Stimulated activated CD8-positive, alpha-beta memory T cell treated with anti-CD3 and anti-CD28 coated beads, Interleukin-7, amount 100 ng/mL, for 4 hours (primary cell): ENCODE results near the gene CCL22.
"Not testable (repeated sequence)": the region's sequence is repeated elsewhere in the genome, so short reads cannot be mapped to it uniquely, and the experiment has no call there.

Experiments used
- DNase-seq, 2 donors: peaks; one replicate each; pipeline ENCODE4 v3.0.0-alpha.2; 2020; ENCODE audit warnings: low read depth in 2 of 2

CCL22 gene, protein sequence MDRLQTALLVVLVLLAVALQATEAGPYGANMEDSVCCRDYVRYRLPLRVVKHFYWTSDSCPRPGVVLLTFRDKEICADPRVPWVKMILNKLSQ

GRCh38 chr16:57358527-57359095, at the start of gene CCL22:
Gene CCL22 (plus strand): TSS chr16:57358783. CDS start chr16:57358817, 34 bp downstream.
- DNase-seq: no peak

DNA sequence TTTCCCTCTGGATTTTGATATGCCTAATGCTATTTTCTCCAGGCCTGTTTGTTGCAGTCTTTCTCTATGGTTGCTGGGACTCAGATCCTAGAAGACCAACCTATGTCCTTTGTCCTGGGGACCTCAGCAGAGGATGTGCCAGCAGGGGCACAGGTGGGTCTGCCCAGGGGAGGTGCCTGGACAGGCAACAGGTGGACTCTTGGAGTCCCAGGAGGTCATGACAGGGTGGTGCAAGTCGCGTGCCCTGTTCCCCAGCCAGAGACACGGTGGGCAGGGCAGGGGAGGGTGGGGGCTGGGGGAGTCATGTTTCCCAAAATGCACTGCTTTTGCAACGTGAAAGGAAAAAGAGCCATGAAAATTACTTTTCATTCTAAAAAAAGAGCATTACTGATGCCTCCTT, 47.8 kb upstream of the CCL22 start:
- no peak for DNase-seq

DNA sequence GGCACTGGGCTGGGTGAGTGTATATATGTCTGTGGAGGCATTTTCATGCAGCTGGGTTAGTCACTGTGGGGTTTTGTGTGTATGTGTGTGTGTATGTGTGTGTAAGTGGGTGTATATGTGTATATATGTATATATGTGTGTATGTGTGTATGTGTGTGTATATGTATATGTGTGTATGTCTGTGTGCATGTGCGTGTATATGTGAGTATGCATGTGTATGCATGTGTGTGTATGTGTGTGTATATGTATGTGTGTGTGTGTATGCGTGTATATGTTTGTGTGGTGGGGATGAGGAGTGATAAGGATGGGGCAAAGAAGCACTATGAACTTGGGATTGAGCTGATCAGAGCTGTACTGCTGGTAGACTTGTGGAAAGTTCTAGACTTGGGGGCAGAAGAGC, 45.1 kb upstream of the CCL22 start:
- DNase-seq: no peak

DNA sequence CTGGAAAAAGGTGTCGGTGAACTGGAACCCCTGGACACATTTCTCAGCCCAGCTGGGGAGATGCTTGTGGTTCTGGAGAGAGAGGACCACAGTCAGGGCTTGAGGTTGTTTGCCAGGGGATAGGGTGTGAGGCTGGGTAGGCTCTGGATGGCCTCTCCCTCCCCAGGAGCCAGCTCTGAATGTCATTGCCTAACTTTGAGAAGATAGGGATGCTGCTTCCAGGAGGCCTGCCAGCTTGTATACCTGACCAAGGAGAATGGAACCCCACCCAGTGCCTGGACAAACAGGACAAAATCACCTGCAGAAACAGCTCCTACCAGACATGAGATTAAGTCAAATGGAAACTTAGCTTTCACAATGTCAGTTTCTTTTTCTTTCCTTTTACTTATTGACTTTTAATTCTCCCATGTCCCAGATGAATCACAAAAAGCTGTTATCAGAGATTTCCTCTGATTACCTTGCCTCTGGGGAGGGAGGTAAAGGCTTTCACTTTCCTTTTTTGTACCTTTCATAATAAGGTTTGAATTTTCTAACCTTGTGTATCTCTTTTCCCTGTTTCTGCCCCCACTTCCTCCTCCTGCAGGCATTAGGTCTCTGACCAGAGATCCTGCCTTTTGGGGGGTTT, 44.3 kb upstream of the CCL22 start:
- DNase-seq: no peak

- DNase-seq: no peak
Measured at GRCh38 chr16:57315416-57315815, 43.2 kb upstream of the CCL22 start.

- DNase-seq: no peak
Measured at GRCh38 chr16:57316390-57317017, 42.1 kb upstream of the CCL22 start.

- no peak for DNase-seq
Measured at GRCh38 chr16:57318240-57318970, 40.2 kb upstream of the CCL22 start.

DNA sequence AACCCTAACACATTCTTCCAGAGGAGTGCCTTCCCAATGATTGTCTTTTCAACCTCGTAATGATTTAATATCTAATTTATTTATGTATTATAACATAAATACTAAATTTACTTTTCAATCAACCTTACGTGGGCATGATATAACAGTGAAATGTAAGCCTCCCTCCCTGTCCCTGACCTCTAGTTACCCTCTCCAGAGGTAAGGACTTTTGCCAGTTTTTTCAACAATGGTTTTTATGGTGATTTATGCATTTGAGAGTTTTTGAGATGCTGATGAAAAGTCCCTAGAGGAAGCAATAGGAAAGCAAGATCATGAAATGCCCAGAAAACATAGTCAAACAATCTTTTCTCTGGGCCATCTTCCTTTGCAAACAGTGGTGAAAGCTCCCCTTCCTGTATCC, 38.9 kb upstream of the CCL22 start:
- no peak for DNase-seq

- DNase-seq: no peak
Measured at GRCh38 chr16:57324749-57325148, 33.8 kb upstream of the CCL22 start.

- DNase-seq: no peak
Measured at GRCh38 chr16:57325458-57325857, 33.1 kb upstream of the CCL22 start.

- no peak for DNase-seq
Measured at GRCh38 chr16:57329718-57330327, 28.8 kb upstream of the CCL22 start.

GRCh38 chr16:57331355-57331754, 27.2 kb upstream of the CCL22 start:
- DNase-seq: no peak

DNA sequence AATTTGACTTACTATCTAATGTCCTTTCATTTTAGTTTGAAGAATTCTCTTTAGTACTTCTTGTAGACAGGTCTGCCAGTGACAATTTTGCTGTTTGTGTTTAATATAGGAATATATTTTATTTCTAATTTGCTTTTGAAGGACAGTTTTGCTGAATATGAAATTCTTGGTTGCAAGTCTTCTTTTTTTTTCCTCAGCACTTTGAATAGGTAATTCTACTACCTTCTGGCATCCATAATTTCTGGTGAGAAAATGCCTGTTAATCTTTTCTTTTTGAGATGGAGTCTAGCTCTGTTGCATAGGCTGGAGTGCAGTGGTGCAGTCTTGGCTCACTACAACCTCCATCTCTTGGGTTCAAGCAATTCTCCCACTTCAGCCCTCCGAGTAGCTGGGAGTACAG, 25.2 kb upstream of the CCL22 start:
- no peak for DNase-seq

DNA sequence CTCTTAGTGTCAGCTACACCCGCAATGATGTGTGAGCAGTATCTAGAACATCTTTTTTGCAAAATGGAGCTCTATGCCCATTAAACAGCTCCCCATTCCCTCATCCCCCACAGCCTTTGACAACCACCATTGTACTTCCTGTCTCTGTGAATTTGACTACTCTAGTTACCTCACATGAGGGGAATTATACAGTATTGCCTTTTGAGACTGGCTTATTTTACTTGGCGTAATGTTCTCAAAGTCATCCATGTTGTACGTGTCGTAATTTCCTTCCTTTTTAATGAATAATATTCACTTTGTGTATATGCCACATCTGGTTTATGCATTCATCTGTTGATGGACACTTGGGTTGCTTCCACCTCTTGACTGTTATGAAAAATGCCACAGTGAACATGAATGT, 23.2 kb upstream of the CCL22 start:
- DNase-seq: no peak

GRCh38 chr16:57341062-57341440, 17.5 kb upstream of the CCL22 start:
- DNase-seq: no peak

GRCh38 chr16:57341441-57342303, 16.9 kb upstream of the CCL22 start:
- no peak for DNase-seq

DNA sequence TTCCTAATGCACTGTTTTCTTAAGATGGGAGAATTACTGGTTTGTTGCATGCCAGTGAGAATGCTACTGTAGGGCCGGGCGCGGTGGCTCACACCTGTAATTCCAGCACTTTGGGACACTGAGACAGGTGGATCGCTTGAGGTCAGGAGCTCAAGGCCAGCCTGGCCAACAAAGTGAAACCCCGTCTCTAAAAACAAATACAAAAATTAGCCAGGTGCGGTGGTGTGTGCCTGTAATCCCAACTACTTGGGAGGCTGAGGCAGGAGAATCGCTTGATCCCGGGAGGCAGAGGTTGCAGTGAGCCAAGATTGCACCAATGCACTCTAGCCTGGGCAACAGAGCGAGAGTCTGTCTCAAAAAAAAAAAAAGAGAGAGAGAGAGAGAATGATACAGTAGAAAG, 16.0 kb upstream of the CCL22 start:
- not testable (repeated sequence) for DNase-seq

DNA sequence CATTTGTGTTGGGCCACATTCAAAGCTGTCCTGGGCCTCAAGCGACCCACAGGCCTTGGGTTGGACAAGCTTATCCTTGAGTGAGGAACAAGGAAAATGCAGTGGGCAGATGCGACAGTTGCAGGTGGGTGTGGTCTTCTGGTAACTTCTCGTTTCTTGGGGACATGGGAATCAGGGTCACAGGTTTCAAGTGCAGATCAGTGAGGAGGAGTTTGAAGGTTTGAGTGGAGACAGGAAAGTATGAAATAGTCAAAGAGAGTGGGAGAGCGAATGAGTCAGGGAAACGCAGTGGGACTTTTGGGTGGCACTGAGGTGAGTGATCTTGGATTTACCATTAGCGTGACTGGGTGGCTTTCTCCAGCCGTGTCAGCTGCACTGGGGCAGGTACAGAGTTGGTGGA, 15.4 kb upstream of the CCL22 start:
- DNase-seq: no peak

DNA sequence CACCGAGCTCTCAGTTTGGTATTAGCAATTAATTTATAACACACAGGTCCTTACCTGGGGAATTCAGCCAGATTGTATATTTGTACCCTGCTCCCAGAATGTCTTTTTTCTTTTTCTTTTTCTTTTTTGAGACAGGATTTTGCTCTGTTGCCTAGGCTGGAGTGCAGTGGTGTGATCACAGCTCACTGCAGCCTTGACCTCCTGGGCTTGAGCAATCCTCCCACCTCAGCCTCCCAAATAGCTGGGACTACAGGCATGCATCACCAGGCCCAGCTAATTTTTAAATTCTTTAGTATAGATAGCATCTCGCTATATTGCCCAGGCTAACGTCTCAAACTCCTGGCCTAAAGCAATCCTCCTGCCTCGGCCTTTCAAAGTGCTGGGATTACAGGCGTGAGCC, 14.5 kb upstream of the CCL22 start:
- DNase-seq: not testable (repeated sequence)

DNA sequence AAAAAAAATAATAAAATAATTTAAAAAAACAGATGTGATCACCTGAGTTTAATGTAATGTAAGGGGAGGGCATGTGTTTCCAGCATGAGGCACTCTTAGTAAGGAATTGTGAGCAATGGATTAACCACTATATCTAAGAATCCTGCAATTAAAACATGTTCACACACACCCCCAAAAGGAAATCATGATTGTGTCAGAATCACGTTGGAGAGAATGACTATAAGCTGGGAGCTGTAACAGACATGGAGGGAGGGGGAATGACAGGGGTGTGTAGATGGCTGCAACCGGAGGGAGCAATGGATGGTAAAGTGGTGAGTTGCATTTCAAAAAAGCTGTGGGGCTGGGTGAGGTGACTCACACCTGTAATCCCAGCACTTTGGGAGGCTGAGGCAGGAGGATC, 13.6 kb upstream of the CCL22 start:
- DNase-seq: no peak

DNA sequence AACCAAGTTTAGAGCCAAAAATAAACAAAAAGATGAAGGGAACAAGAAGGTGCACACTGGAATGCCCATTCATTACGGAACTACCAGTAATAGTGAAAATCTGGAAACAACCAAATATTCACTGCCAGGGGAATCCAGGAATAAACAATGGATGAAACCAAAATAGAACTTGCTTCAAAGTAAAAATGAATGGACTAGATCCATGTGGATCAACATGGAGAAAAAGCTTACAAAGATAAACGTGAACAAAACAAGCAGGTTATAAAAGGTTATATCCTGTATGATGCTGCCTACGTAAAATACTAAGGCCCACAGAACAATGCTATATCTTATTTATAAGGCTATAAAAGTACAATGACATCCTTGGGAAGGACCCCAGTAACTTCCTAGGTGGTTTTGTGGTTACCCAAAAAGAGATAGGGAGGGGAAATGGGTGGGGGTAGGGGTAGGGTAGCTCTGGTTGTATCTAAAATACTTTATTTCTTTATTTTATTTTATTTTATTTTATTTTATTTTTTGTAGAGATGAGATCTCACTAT, 12.8 kb upstream of the CCL22 start:
- DNase-seq: no peak
